IPS-20b (cell line): Measurements from ENCODE around the gene ANKRD27.

Experiments used
- H3K27ac ChIP-seq: one replicate; pipeline ENCODE4 v1.5.1; 2013; ENCODE audit warnings: low read length
- H3K27me3 ChIP-seq: 2 replicates; pipeline ENCODE4 v1.6.1; 2013; ENCODE audit warnings: mild to moderate bottlenecking, low read length, inconsistent platforms; ENCODE audit not compliant: insufficient read depth
- H3K36me3 ChIP-seq: 2 replicates; pipeline ENCODE4 v1.6.1; 2013; ENCODE audit warnings: low read depth, mild to moderate bottlenecking, inconsistent platforms, low read length, moderate library complexity; ENCODE audit not compliant: insufficient read depth
- H3K4me1 ChIP-seq: 2 replicates; pipeline ENCODE4 v1.6.1; 2013; ENCODE audit warnings: mild to moderate bottlenecking, control low read depth, inconsistent platforms, low read length, moderate library complexity; ENCODE audit not compliant: insufficient read depth
- H3K4me3 ChIP-seq: 2 replicates; pipeline ENCODE4 v1.5.1; 2013; ENCODE audit warnings: mild to moderate bottlenecking, low read length, inconsistent platforms
- H3K9ac ChIP-seq: 2 replicates; pipeline ENCODE4 v1.6.1; 2013; ENCODE audit warnings: low read depth, mild to moderate bottlenecking, inconsistent platforms, low read length, moderate library complexity
- H3K9me3 ChIP-seq: 2 replicates; pipeline ENCODE4 v1.6.1; 2013; ENCODE audit warnings: mild to moderate bottlenecking, low read depth, low read length, inconsistent platforms; ENCODE audit not compliant: insufficient read depth

The ANKRD27 gene

GRCh38 chr19:32650671-32651070 lies 24.3 kb downstream of the ANKRD27 start:
- H3K9ac ChIP-seq: no peak overlapping the region
- no peaks in the 10 kb centered on the region for H3K27me3 ChIP-seq
- H3K4me1 ChIP-seq: peaks cover 3% of the 10 kb centered on the region; the same call in 1 of the 2 replicates
- no peaks in the 10 kb centered on the region for H3K9me3 ChIP-seq
- H3K4me3 ChIP-seq: no peak overlapping the region
- peaks cover 38% of the 10 kb centered on the region for H3K36me3 ChIP-seq
- H3K27ac ChIP-seq: no peak overlapping the region

GRCh38 chr19:32649751-32650150 lies 25.2 kb downstream of the ANKRD27 start:
- H3K4me3 ChIP-seq: no peak overlapping the region
- H3K9me3 ChIP-seq: no peaks in the 10 kb centered on the region
- H3K4me1 ChIP-seq: peaks cover 3% of the 10 kb centered on the region; the same call in 1 of the 2 replicates
- H3K27ac ChIP-seq: no peak overlapping the region
- H3K36me3 ChIP-seq: peaks cover 38% of the 10 kb centered on the region
- no peaks in the 10 kb centered on the region for H3K27me3 ChIP-seq
- no peak overlapping the region for H3K9ac ChIP-seq

GRCh38 chr19:32647361-32647760 lies 27.6 kb downstream of the ANKRD27 start:
- no peak overlapping the region for H3K4me3 ChIP-seq
- peaks cover 3% of the 10 kb centered on the region; the same call in 1 of the 2 replicates for H3K4me1 ChIP-seq
- H3K36me3 ChIP-seq: peaks cover 55% of the 10 kb centered on the region
- H3K27ac ChIP-seq: no peak overlapping the region
- no peaks in the 10 kb centered on the region for H3K27me3 ChIP-seq
- no peak overlapping the region for H3K9ac ChIP-seq
- no peaks in the 10 kb centered on the region for H3K9me3 ChIP-seq

- Histone ChIP-seq H3K36me3 (peaks cover 63% of the 10 kb centered on the region), H3K4me1 (no peaks in the 10 kb centered on the region; the same call in 1 of the 2 replicates), H3K27ac (no peak overlapping the region), H3K9me3 (no peaks in the 10 kb centered on the region), H3K27me3 (no peaks in the 10 kb centered on the region), H3K4me3 (no peak overlapping the region), H3K9ac (no peak overlapping the region)
Measured at GRCh38 chr19:32646556-32646955, 28.4 kb downstream of the ANKRD27 start.

GRCh38 chr19:32642771-32643170 lies 32.2 kb downstream of the ANKRD27 start:
- H3K4me1 ChIP-seq: no peaks in the 10 kb centered on the region
- no peak overlapping the region for H3K9ac ChIP-seq
- no peaks in the 10 kb centered on the region for H3K27me3 ChIP-seq
- no peak overlapping the region for H3K27ac ChIP-seq
- no peak overlapping the region for H3K4me3 ChIP-seq
- H3K9me3 ChIP-seq: no peaks in the 10 kb centered on the region
- peaks cover 75% of the 10 kb centered on the region for H3K36me3 ChIP-seq

GRCh38 chr19:32638625-32639024 lies 36.4 kb downstream of the ANKRD27 start:
- peaks cover 68% of the 10 kb centered on the region for H3K36me3 ChIP-seq
- H3K9ac ChIP-seq: no peak overlapping the region
- H3K27me3 ChIP-seq: no peaks in the 10 kb centered on the region
- H3K4me3 ChIP-seq: no peak overlapping the region
- no peaks in the 10 kb centered on the region for H3K4me1 ChIP-seq
- H3K9me3 ChIP-seq: no peaks in the 10 kb centered on the region
- H3K27ac ChIP-seq: no peak overlapping the region

GRCh38 chr19:32637480-32637879 lies 37.5 kb downstream of the ANKRD27 start:
- no peaks in the 10 kb centered on the region for H3K9me3 ChIP-seq
- H3K9ac ChIP-seq: no peak overlapping the region
- no peaks in the 10 kb centered on the region for H3K4me1 ChIP-seq
- H3K27ac ChIP-seq: no peak overlapping the region
- H3K4me3 ChIP-seq: no peak overlapping the region
- H3K36me3 ChIP-seq: peaks cover 66% of the 10 kb centered on the region
- no peaks in the 10 kb centered on the region for H3K27me3 ChIP-seq

GRCh38 chr19:32631381-32631780 lies 43.6 kb downstream of the ANKRD27 start:
- Histone ChIP-seq H3K36me3 (peaks cover 61% of the 10 kb centered on the region), H3K4me1 (no peaks in the 10 kb centered on the region), H3K27me3 (no peaks in the 10 kb centered on the region)

GRCh38 chr19:32630338-32630737 lies 44.6 kb downstream of the ANKRD27 start:
- H3K4me1 ChIP-seq: no peaks in the 10 kb centered on the region
- no peak overlapping the region for H3K27ac ChIP-seq
- H3K9me3 ChIP-seq: no peaks in the 10 kb centered on the region
- H3K9ac ChIP-seq: no peak overlapping the region
- no peaks in the 10 kb centered on the region for H3K27me3 ChIP-seq
- H3K36me3 ChIP-seq: peaks cover 54% of the 10 kb centered on the region
- no peak overlapping the region for H3K4me3 ChIP-seq

More at GRCh38 chr19:32631381-32631780, 43.6 kb downstream of the ANKRD27 start:
- Histone ChIP-seq H3K9ac (no peak overlapping the region), H3K9me3 (no peaks in the 10 kb centered on the region), H3K4me3 (no peak overlapping the region), H3K27ac (no peak overlapping the region)

GRCh38 chr19:32627714-32628270 lies 47.2 kb downstream of the ANKRD27 start:
- Histone ChIP-seq H3K9ac (no peak overlapping the region), H3K27me3 (no peaks in the 10 kb centered on the region), H3K9me3 (no peaks in the 10 kb centered on the region), H3K4me3 (no peak overlapping the region), H3K4me1 (no peaks in the 10 kb centered on the region), H3K36me3 (peaks cover 67% of the 10 kb centered on the region), H3K27ac (no peak overlapping the region)

GRCh38 chr19:32626969-32627368 lies 48.0 kb downstream of the ANKRD27 start:
- Histone ChIP-seq H3K27ac (no peak overlapping the region), H3K9ac (no peak overlapping the region), H3K27me3 (no peaks in the 10 kb centered on the region), H3K4me1 (no peaks in the 10 kb centered on the region), H3K9me3 (no peaks in the 10 kb centered on the region), H3K4me3 (no peak overlapping the region), H3K36me3 (peaks cover 72% of the 10 kb centered on the region)

- Histone ChIP-seq H3K4me1 (no peaks in the 10 kb centered on the region), H3K9me3 (no peaks in the 10 kb centered on the region), H3K4me3 (no peak overlapping the region), H3K36me3 (peaks cover 63% of the 10 kb centered on the region), H3K27me3 (no peaks in the 10 kb centered on the region), H3K9ac (no peak overlapping the region), H3K27ac (no peak overlapping the region)
Measured at GRCh38 chr19:32624410-32624809, 50.6 kb downstream of the ANKRD27 start.
